ENCODE results near the gene ZNF462.
A peak's percentile ranks its signal among the peaks of the same experiment; 100 is the strongest.

Gene ZNF462

DNA sequence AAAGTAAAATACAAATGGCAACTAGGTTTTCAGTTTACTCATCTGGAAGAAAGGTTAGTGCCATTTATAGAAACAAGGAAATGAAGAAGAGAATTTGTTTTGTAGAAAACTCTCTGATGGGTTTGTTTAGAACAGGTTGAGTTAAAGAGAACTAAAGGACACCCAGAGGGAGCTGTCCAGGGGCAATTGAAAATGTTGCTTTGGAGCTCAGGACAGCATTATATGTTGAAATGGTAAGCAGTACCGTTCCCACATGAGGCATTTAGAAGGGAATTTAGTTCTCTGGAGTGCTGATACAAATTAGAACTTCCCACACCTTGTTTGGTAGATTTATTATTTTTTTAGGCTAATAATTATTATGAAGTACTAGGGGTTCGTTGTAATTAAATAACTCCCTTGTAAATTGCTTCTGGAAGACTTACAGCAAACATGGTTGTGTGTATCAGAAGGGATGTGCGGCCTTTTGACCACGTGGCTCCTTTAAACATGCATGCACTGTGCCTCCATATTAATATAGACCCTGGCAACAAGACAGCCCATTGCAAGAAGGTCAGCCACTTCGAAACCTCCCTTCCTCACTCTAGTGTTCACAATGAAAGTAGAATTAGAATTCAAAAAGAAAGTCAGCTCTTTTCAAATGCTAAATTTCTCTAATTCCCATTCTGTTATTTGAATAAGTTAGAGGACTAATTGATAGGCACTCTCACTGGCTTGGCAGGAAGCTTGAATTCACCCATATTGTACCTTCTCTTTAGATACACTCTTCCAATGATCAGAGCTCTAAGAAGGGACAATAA lies 71.7 kb downstream of the ZNF462 start:
- TF ChIP-seq CTCF (IDR thresholded peaks at IDR 0.05; ENCODE audit: low read depth, low read length, missing control alignments), result no peak
- no peak for DNase-seq (ENCODE audit: extremely low read depth, low read depth)
- no peak overlapping the region for H3K4me3 ChIP-seq (replicated peaks; ENCODE audit: low read depth, low read length)

DNA sequence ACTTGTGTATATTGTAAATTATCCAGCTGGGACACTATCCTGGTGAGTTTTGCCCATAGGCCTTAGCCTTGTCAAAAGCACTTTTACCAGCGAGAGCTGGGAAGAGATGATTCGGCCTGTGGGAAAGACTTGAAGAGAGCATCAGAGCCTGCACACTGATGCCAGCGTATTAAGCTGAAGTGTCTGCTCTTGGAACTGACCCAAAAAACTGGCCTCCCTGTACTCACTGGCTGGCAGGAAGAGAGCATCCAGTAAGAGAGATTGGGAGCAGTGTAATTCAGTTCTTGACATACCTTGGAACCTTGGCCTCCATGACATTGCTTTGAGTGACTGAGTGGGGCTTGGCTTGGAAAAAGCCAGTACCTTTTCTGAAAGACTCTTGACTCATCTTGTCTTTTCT lies 73.7 kb downstream of the ZNF462 start:
- no peak for TF ChIP-seq CTCF (IDR thresholded peaks at IDR 0.05; ENCODE audit: low read depth, low read length, missing control alignments)
- no peak overlapping the region for H3K4me3 ChIP-seq (replicated peaks; ENCODE audit: low read depth, low read length)
- no peak for DNase-seq (ENCODE audit: extremely low read depth, low read depth)

DNA sequence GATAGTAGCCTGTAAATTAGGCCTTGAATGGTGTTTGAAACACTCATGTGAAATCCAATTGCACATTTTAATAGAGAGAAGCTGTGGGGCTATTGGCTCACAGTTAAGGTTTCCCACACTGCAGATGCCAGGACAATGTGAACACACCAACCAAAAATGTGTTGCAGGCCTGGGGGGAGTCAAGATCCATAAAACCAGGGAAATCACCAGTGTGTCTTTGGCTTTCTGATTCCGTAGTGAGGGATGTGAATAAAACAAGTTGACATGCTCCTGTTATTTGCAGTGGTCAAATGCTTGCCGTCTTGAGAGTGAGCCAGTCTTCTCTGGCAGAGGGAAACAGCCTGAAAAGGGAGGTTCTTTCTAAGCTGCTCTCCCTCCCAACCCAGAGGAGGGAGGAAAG lies 79.0 kb downstream of the ZNF462 start:
- TF ChIP-seq CTCF (IDR thresholded peaks at IDR 0.05; ENCODE audit: low read depth, low read length, missing control alignments), result no peak
- no peak overlapping the region for H3K4me3 ChIP-seq (replicated peaks; ENCODE audit: low read depth, low read length)
- DNase-seq (ENCODE audit: extremely low read depth, low read depth), result no peak

DNA sequence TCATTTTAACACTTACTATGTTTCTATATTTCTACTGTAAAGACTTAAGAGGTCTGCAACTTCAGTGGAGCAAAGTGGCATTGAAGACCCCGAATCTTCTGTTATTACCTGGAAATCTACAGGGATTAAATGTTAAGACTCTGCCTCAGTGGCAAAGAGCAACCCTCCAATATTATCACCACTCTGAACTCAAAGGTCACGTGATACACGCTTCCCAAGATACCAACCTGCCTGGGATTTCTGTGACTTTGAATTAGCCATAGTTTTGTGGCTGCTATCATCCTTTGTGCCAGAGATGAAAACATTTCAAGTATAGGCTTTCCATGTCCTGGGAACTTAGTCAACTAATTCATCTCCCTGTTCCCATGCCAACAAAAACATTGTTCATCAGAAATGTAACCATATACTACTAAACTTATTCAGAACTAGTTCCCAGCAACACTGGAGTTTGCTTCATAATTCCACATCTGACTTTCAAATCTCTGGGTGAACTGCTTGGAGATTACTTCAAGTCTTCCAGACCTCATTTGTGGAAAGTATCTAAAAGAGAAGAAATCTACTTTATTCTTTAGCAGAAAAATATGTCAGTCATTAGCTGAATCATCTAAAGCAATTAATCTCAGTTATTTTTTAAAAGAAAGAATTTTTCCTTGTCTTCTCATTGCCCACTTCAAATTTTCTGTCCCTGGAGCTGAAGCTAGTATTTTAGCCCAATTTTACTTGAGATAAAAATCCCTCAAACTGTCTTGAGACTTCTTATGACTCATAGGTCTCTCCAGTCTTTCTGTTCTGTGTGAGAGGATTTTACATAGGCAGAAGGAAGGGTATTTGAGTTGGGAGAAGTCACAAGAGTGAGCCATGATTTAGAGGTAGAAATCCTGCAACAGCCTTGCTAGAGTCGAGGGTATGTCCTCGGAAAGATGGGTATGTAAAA lies 83.0 kb downstream of the ZNF462 start:
- TF ChIP-seq CTCF (IDR thresholded peaks at IDR 0.05; ENCODE audit: low read depth, low read length, missing control alignments), result no peak
- peak; percentile 35 for DNase-seq (ENCODE audit: extremely low read depth, low read depth)
- H3K4me3 ChIP-seq (replicated peaks; ENCODE audit: low read depth, low read length), result no peak overlapping the region

DNA sequence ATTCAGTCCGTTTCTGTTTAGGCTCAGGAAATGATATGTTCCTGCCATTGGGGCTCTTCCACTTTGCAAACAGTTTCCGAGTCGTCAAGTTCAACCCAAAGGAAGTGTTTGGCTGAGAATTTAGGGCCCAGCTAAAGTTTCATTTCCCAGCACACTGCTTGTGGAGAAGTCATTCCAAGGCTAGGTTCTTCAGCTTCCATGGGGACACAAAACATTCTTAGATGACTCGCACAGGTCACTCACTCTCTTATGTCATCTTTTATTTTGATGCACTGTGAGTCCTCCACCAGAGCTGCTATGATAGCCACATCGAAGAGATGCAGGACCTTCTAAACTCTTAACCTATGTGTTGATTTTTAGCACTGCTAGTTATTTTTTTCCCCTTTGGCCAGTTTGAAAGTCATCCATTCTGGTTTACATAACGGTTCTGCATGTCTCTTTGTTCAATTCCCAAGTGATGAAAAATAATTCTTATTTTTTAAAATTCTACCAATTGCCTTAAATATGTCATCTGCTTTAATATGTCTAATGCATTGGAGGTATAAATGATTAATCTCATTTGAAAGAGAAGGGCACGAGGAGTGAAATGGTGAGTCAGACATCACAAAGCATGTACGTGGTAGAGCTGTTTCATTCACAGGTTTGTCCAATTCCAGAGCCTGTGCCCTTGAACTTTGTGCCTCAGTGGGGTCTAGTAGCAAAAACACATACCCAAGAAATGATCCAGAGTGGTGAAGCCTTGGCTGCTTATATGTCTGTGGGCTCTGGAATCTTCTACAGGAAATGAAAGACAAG lies 84.3 kb downstream of the ZNF462 start:
- H3K4me3 ChIP-seq (replicated peaks; ENCODE audit: low read depth, low read length), result no peak overlapping the region
- no peak for TF ChIP-seq CTCF (IDR thresholded peaks at IDR 0.05; ENCODE audit: low read depth, low read length, missing control alignments)
- DNase-seq (ENCODE audit: extremely low read depth, low read depth), result no peak

DNA sequence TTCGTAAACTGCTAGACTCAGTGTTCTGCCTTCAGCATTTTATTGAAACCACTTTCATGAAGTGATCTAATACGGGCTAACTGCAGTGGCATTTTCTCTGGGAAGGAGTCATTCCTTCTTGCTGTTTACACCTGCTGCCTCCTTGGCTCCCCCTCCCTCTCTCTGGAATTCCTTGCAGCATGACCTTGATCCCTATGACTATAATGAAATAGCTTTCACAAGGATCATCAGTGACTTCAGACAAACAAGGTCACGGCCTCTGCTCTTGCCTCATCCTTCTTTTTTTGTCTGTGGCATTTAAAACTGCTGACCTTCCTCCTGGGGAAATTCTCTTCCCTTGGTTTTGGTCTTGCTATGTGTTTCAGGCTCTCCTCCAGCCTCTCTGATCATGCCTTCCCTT lies 90.2 kb downstream of the ZNF462 start:
- no peak for DNase-seq (ENCODE audit: extremely low read depth, low read depth)
- no peak for TF ChIP-seq CTCF (IDR thresholded peaks at IDR 0.05; ENCODE audit: low read depth, low read length, missing control alignments)
- no peak overlapping the region for H3K4me3 ChIP-seq (replicated peaks; ENCODE audit: low read depth, low read length)

Measured in HFF-Myc (cell line).